ENCODE results near the gene SULT2B1. TPM values are rescaled to one million over a fixed set of nuclear protein-coding genes. Genes with fewer than 3 reads are reported as not detected.

SULT2B1 gene
- total RNA-seq, 1 donor from 2014 or later = 14.4 TPM

DNA sequence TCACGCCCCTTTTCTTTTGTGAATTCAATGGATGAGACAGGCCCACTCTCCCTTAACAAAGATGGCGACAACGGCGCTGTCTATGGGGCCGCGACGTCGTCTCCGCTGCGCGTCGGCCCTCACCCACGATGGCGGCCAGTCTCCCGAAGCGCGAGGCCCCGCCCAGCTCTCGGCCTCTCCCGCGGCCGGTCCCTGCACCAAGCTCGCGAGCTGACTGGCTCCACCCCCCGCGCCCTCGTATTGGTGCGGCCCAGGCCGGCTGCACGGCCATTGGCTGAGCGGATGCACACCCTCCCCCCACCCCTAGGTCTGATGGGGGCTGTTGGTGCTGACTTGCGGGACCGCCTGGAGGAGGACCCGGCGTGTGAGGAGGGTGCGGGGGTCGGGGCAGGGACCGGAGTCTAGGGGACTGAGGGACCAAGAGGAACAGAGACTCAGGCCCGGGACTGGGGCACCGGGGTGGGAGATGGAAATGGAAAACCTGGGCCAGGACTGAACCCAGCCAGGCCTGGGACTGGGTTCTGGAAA, 72.2 kb downstream of the SULT2B1 start:
- Histone ChIP-seq H3K27me3 (ENCODE audit: low read depth) (no peaks in the 10 kb centered on the region), H3K4me1 (peaks cover 34% of the 10 kb centered on the region), H3K27ac (peak overlapping the region; percentile 70), H3K36me3 (peaks cover 13% of the 10 kb centered on the region), H3K4me3 (peak overlapping the region; percentile 56), H3K9me3 (no peaks in the 10 kb centered on the region)
- TF ChIP-seq CTCF (IDR thresholded peaks at IDR 0.05) = no peak
- intact Hi-C loops (cut with DNase I) = no loop called here
- ATAC-seq = peak; percentile 90 to 91
- peak; percentile 99 for DNase-seq

DNA sequence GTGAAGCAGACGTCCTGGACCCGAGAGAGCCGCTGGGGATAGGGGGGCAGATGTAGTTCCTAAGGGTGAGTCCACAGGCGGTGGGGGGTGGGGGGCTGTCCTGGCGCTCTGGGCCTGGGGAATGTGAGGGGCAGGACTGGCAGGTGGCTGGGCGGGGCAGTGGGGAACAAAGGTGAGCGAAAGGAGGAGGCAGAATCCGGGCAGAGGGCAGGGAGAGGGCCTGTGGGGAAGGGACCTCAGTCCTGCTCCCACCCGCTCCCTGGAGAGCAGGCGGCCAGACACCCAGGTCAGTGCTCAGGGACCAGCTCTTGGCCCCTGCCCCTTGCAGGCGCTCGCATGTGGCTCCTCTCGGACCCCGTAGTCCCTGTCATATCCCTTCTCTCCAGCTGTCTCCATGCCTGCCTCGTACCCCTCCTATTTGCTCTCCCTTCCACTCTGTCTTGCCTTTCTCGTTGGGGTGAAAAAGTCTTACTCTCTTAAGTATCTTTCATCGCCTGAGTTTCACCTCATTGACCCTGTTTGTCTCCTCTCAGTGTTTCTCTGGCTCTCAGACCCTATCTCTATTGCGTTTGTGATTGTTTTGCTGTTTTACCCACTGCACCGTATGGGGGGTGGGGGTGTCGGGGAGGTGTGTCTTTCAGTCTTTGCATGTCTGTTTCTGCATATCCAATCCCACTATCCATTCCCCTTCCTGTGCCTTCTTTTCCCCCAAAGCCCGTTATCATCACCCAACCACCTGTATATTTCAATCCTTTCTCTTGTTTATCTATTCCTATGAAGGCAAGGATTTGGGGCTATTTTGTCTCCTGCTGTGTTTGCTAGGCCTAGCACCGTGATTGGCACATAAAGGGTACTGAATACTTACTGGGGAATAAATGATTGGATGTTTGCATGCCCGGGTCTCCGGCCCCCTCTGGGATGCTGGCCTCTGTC, 73.1 kb downstream of the SULT2B1 start:
- ATAC-seq (no peak), DNase-seq (peak; percentile 49)
- Histone ChIP-seq H3K27ac (peak overlapping the region; percentile 70), H3K36me3 (peaks cover 21% of the 10 kb centered on the region), H3K27me3 (ENCODE audit: low read depth) (no peaks in the 10 kb centered on the region), H3K9me3 (no peaks in the 10 kb centered on the region), H3K4me1 (peaks cover 38% of the 10 kb centered on the region), H3K4me3 (peak overlapping the region; percentile 56)
- intact Hi-C loops (cut with DNase I) = no loop called here
- no peak for TF ChIP-seq CTCF (IDR thresholded peaks at IDR 0.05)

DNA sequence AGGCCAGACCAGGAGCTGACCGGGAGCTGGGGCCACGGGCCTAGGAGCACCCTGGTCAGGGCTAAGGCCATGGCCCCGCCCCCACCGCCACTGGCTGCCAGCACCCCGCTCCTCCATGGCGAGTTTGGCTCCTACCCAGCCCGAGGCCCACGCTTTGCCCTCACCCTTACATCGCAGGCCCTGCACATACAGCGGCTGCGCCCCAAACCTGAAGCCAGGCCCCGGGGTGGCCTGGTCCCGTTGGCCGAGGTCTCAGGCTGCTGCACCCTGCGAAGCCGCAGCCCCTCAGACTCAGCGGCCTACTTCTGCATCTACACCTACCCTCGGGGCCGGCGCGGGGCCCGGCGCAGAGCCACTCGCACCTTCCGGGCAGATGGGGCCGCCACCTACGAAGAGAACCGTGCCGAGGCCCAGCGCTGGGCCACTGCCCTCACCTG, 73.9 kb downstream of the SULT2B1 start:
- intact Hi-C loops (cut with DNase I) = no loop called here
- H3K36me3 ChIP-seq = peaks cover 29% of the 10 kb centered on the region
- DNase-seq = peak; percentile 49
- ATAC-seq = no peak
- H3K27me3 ChIP-seq (ENCODE audit: low read depth) = no peaks in the 10 kb centered on the region
- no peak for TF ChIP-seq CTCF (IDR thresholded peaks at IDR 0.05)
- H3K9me3 ChIP-seq = no peaks in the 10 kb centered on the region
- H3K4me3 ChIP-seq = no peak overlapping the region
- no peak overlapping the region for H3K27ac ChIP-seq
- H3K4me1 ChIP-seq = peaks cover 43% of the 10 kb centered on the region

GRCh38 chr19:48627201-48627864, 75.4 kb downstream of the SULT2B1 start:
- no peak for TF ChIP-seq CTCF (IDR thresholded peaks at IDR 0.05)
- Histone ChIP-seq H3K27ac (no peak overlapping the region), H3K36me3 (peaks cover 40% of the 10 kb centered on the region), H3K4me1 (peaks cover 58% of the 10 kb centered on the region), H3K4me3 (no peak overlapping the region), H3K9me3 (no peaks in the 10 kb centered on the region), H3K27me3 (ENCODE audit: low read depth) (no peaks in the 10 kb centered on the region)
- DNase-seq (no peak), ATAC-seq (no peak)
- intact Hi-C loops (cut with DNase I) = no loop called here

- Histone ChIP-seq H3K4me3 (no peak overlapping the region), H3K27me3 (ENCODE audit: low read depth) (no peaks in the 10 kb centered on the region), H3K4me1 (peaks cover 61% of the 10 kb centered on the region), H3K36me3 (peaks cover 45% of the 10 kb centered on the region), H3K27ac (no peak overlapping the region), H3K9me3 (no peaks in the 10 kb centered on the region)
- ATAC-seq (no peak), DNase-seq (no peak)
- intact Hi-C loops (cut with DNase I) = no loop called here
- no peak for TF ChIP-seq CTCF (IDR thresholded peaks at IDR 0.05)
These were observed 75.9 kb downstream of the SULT2B1 start for GRCh38 chr19:48627865-48628314.
